PC-3 (cell line): ENCODE data around the gene TOB2. TPM values are rescaled to one million over a fixed set of nuclear protein-coding genes. Genes with fewer than 3 reads are reported as not detected.

ENCODE experiments used
- ATAC-seq: fragments of 200-7000 bp; cut with Tn5 transposase; 2 replicates; pipeline ENCODE4 v1.9.1; 2020; ENCODE audit warnings: mild to moderate bottlenecking, moderate library complexity
- BruUV-seq: library from RNA; stranded (reverse); fragments of 400-500 nt; replicated peaks from 2 replicates; lab custom pipeline; 2021; lab: Mats Ljungman, UMichigan
- CTCF ChIA-PET: fragments of 300-600 bp; sonication (Branson Sonifier 250); formaldehyde crosslinking; loops from one replicate; lab custom pipeline; 2022; ENCODE audit warnings: antibody characterized with exemption; lab: Charles Lee
- POLR2A ChIA-PET: fragments of 300-600 bp; sonication (Branson Sonifier 250); formaldehyde crosslinking; loops from one replicate; lab custom pipeline; 2022; ENCODE audit warnings: antibody characterized with exemption; ENCODE audit not compliant: unreplicated experiment; lab: Charles Lee
- DNase-seq: peaks from one replicate; pipeline ENCODE4 v3.0.0-alpha.2; 2015
- H2AFZ ChIP-seq: fragments of 300-600 bp; sonication (generic); 2 replicates; pipeline ENCODE4 v1.6.0; 2016; ENCODE audit warnings: antibody characterized with exemption, low read length
- H3F3A ChIP-seq: fragments of 300-600 bp; sonication (generic); one replicate; pipeline ENCODE4 v1.6.0; 2017; ENCODE audit warnings: antibody characterized with exemption, low read length, control low read depth, mild to moderate bottlenecking; ENCODE audit not compliant: unreplicated experiment
- H3K27ac ChIP-seq: fragments of 300-600 bp; sonication (generic); 2 replicates; pipeline ENCODE4 v1.5.1; 2016; ENCODE audit warnings: mild to moderate bottlenecking, low read length
- H3K27me3 ChIP-seq: fragments of 300-600 bp; sonication (generic); 2 replicates; pipeline ENCODE4 v1.6.1; 2016; ENCODE audit warnings: low read length, mixed read lengths
- H3K36me3 ChIP-seq: fragments of 300-600 bp; sonication (generic); 2 replicates; pipeline ENCODE4 v1.6.1; 2016; ENCODE audit warnings: low read depth, mixed run types, low read length, mixed read lengths
- H3K4me1 ChIP-seq: fragments of 300-600 bp; sonication (generic); 2 replicates; pipeline ENCODE4 v1.5.1; 2016; ENCODE audit warnings: low read length; ENCODE audit not compliant: insufficient read depth
- H3K4me2 ChIP-seq: fragments of 300-600 bp; sonication (generic); 2 replicates; pipeline ENCODE4 v1.6.0; 2016; ENCODE audit warnings: low read length
- H3K4me3 ChIP-seq: fragments of 300-600 bp; sonication (generic); 2 replicates; pipeline ENCODE4 v1.5.1; 2016; ENCODE audit warnings: mild to moderate bottlenecking, low read length, mixed read lengths
- H3K79me2 ChIP-seq: fragments of 300-600 bp; sonication (generic); 2 replicates; pipeline ENCODE4 v1.6.1; 2017; ENCODE audit warnings: low read length, mixed read lengths
- H3K9ac ChIP-seq: fragments of 300-600 bp; sonication (generic); 2 replicates; pipeline ENCODE4 v1.6.0; 2016; ENCODE audit warnings: mild to moderate bottlenecking, low read length
- H3K9me2 ChIP-seq: fragments of 300-600 bp; sonication (generic); replicated peaks from 2 replicates; pipeline ENCODE4 v1.6.1; 2016; ENCODE audit warnings: mixed run types, low read length, mixed read lengths
- H3K9me3 ChIP-seq: fragments of 300-600 bp; sonication (generic); 2 replicates; pipeline ENCODE4 v1.6.1; 2016; ENCODE audit warnings: low read length, mixed read lengths
- H4K20me1 ChIP-seq: fragments of 300-600 bp; sonication (generic); 2 replicates; pipeline ENCODE4 v1.6.1; 2016; ENCODE audit warnings: low read length, mixed read lengths
- EZH2 ChIP-seq: fragments of 300-600 bp; sonication (generic); IDR thresholded peaks from one replicate; pipeline ENCODE4 v1.6.1; 2017; ENCODE audit warnings: antibody characterized with exemption, mild to moderate bottlenecking, low read length; ENCODE audit not compliant: unreplicated experiment
- EZH2phosphoT487 ChIP-seq: fragments of 300-600 bp; sonication (generic); IDR thresholded peaks from 2 replicates; pipeline ENCODE4 v1.6.1; 2018; ENCODE audit warnings: mild to moderate bottlenecking, antibody characterized with exemption, low read length, borderline replicate concordance
- intact Hi-C: fragments of 100-400 bp; cut with micrococcal nuclease; formaldehyde crosslinking; loops from 2 replicates; pipeline ENCODE4 v1.9.0; 2023
- total RNA-seq: library from RNA; depleted of rRNA; stranded (reverse); fragments of >200 nt; gene quantifications from 2 replicates; pipeline ENCODE4 v1.2.3, GENCODE V29; 2014
- TF ChIP-seq, protein P1 (sequence below): fragments of 300-600 bp; sonication (generic); conservative IDR thresholded peaks from 2 replicates; pipeline ENCODE4 v1.5.1; 2017; ENCODE audit warnings: antibody characterized with exemption, low read depth, mild to moderate bottlenecking, low read length

The TOB2 gene
- total RNA-seq, 1 experiment from 2014 or later: 12.8 TPM

DNA sequence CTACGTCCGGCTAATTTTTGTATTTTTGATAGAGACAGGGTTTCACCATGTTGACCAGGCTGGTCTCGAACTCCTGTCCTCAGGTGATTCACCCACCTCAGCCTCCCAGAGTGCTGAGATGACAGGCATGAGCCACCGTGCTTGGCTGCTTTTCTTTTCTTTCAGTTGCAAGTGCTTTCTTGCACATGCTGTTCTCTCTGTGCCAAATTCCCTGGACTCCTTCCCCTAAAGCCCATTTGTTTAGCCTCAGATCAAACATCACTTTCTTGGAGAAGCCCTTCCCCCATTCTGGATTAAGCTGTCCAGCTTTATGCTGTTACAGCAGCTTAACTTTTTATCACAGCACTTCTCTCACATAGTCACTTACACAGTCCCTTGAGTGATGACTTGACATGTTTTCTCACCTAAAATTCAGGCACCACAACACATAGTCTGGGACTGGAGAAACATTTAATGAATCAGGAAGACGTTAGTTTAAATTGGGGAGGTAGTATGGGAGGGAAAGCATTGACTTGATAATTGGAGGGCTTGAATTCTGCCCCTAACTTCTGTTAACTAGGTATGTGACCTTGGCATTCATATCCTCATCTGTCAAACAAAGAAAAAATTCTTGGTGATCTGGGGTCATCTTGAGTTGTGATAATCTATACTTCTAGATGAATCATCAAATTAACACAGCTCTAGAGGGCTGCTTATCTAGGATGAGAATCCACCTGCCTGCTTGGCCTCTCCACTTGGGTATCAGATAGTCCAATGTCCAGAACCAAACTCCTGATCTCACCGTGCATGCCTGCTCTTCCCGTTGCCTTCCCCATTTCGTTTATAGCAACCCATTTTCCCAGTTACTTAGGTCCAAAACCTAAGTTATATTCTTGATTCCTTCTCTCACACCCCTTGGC is 40.7 kb upstream of the TOB2 start:
- Histone ChIP-seq H3K9me3 (no peaks in the 10 kb centered on the region), H3K79me2 (peaks cover 93% of the 10 kb centered on the region), H3K4me2 (no peak overlapping the region), H2AFZ (no peak overlapping the region), H3K9ac (no peak overlapping the region), H3K4me1 (no peaks in the 10 kb centered on the region), H4K20me1 (0 out of 2 replicates have a peak, but pooled peaks cover 8% of the 10 kb centered on the region), H3F3A (no peaks in the 10 kb centered on the region), H3K27me3 (no peaks in the 10 kb centered on the region), H3K9me2 (no peaks in the 10 kb centered on the region), H3K4me3 (no peak overlapping the region), H3K27ac (no peak overlapping the region), H3K36me3 (no peaks in the 10 kb centered on the region; the same call in 1 of the 2 replicates)
- POLR2A ChIA-PET: no interaction called here
- CTCF ChIA-PET: no interaction called here
- intact Hi-C loops: no loop called here
- ATAC-seq: no peak
- TF ChIP-seq, protein P1, sequence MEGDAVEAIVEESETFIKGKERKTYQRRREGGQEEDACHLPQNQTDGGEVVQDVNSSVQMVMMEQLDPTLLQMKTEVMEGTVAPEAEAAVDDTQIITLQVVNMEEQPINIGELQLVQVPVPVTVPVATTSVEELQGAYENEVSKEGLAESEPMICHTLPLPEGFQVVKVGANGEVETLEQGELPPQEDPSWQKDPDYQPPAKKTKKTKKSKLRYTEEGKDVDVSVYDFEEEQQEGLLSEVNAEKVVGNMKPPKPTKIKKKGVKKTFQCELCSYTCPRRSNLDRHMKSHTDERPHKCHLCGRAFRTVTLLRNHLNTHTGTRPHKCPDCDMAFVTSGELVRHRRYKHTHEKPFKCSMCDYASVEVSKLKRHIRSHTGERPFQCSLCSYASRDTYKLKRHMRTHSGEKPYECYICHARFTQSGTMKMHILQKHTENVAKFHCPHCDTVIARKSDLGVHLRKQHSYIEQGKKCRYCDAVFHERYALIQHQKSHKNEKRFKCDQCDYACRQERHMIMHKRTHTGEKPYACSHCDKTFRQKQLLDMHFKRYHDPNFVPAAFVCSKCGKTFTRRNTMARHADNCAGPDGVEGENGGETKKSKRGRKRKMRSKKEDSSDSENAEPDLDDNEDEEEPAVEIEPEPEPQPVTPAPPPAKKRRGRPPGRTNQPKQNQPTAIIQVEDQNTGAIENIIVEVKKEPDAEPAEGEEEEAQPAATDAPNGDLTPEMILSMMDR: no peak
- TF ChIP-seq EZH2phosphoT487: no peak
- TF ChIP-seq EZH2: no peak
- DNase-seq: no peak
- no TSS peak for BruUV-seq

DNA sequence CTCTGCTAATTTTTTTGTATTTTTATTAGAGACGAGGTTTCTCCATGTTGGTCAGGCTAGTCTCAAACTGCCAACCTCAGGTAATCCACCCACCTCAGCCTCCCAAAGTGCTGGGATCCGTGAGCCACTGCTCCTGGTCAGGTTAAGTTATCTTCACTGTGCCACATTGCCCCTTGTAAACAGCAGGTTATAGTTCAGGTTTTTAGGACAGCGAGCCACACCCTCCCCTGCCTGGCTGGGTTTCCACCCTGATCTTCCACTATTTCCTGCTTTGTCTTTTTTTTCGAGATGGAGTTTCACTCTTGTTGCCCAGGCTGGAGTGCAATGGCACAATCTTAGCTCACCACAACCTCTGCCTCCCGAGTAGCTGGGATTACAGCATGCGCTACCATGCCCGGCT is 38.4 kb upstream of the TOB2 start:
- no peaks in the 10 kb centered on the region for H3K27me3 ChIP-seq
- H3K27ac ChIP-seq: no peak overlapping the region
- H3K9me2 ChIP-seq: no peaks in the 10 kb centered on the region
- H3K36me3 ChIP-seq: no peaks in the 10 kb centered on the region; the same call in 1 of the 2 replicates
- BruUV-seq: no TSS peak
- ATAC-seq (no peak), DNase-seq (no peak)
- peaks cover 93% of the 10 kb centered on the region for H3K79me2 ChIP-seq
- CTCF ChIA-PET: no interaction called here
- H3K4me2 ChIP-seq: no peak overlapping the region
- 0 out of 2 replicates have a peak, but pooled peaks cover 5% of the 10 kb centered on the region for H3K4me1 ChIP-seq
- H3K4me3 ChIP-seq: no peak overlapping the region
- H3F3A ChIP-seq: no peaks in the 10 kb centered on the region
- peaks cover 8% of the 10 kb centered on the region; the same call in 1 of the 2 replicates for H4K20me1 ChIP-seq
- H3K9ac ChIP-seq: no peak overlapping the region
- POLR2A ChIA-PET: no interaction called here
- no peak overlapping the region for H2AFZ ChIP-seq
- TF ChIP-seq EZH2: no peak
- TF ChIP-seq, protein P1: no peak
- TF ChIP-seq EZH2phosphoT487: no peak
- no peaks in the 10 kb centered on the region for H3K9me3 ChIP-seq
- intact Hi-C loops: no loop called here
